Measurements from ENCODE around the gene CLEC2L. TPM values are rescaled to one million over a fixed set of nuclear protein-coding genes. Genes with fewer than 3 reads are reported as not detected.

Gene CLEC2L
- total and polyA plus RNA-seq, 2 experiments from 2014 or later = not detected

GRCh38 chr7:139521439-139521838, 2.0 kb upstream of the CLEC2L start:
- Mint-ChIP-seq H3K9me3 (peaks cover 3% of the 10 kb centered on the region; the same call in 1 of the 3 replicates), H3K4me1 (peaks cover 4% of the 10 kb centered on the region; the same call in 2 of the 3 replicates), H3K36me3 (ENCODE audit: low read depth) (peaks cover 3% of the 10 kb centered on the region; the same call in 2 of the 3 replicates), H3K27me3 (ENCODE audit: insufficient read depth, low read depth, poor library complexity) (peaks cover 41% of the 10 kb centered on the region), H3K4me3 (no peak overlapping the region), H3K27ac (no peak overlapping the region)
- ATAC-seq = no peak
- Histone ChIP-seq H3K79me2 (replicated peaks; ENCODE audit: insufficient read depth) (no peaks in the 10 kb centered on the region), H3K27ac (ENCODE audit: low read depth) (no peak overlapping the region), H3F3A (replicated peaks; ENCODE audit: low read depth) (no peaks in the 10 kb centered on the region), H3K4me1 (ENCODE audit: insufficient read depth) (peaks cover 7% of the 10 kb centered on the region; the same call in 1 of the 2 replicates), H3K4me2 (no peak overlapping the region), H3K36me3 (ENCODE audit: insufficient read depth) (no peaks in the 10 kb centered on the region), H4K20me1 (replicated peaks; ENCODE audit: insufficient read depth) (no peaks in the 10 kb centered on the region), H2AFZ (no peak overlapping the region), H3K27me3 (ENCODE audit: insufficient read depth) (peaks cover 42% of the 10 kb centered on the region), H3K4me3 (no peak overlapping the region), H3K9me2 (ENCODE audit: insufficient read depth) (no peaks in the 10 kb centered on the region)
- no peak for DNase-seq (ENCODE audit: low spot score)
- no peak for TF ChIP-seq EZH2 (IDR thresholded peaks at IDR 0.05; ENCODE audit: low read depth, unreplicated experiment)
- TF ChIP-seq POLR2AphosphoS5 (IDR thresholded peaks at IDR 0.05; ENCODE audit: low read depth) = no peak
- no peak for TF ChIP-seq ZNF331 (CRISPR knock-in tag; IDR thresholded peaks at IDR 0.05; ENCODE audit: low read depth)
- no peak for TF ChIP-seq REST (IDR thresholded peaks at IDR 0.05; ENCODE audit: unreplicated experiment)
- no peak for TF ChIP-seq CREB1 (CRISPR knock-in tag; IDR thresholded peaks at IDR 0.05; ENCODE audit: low read depth)
- TF ChIP-seq NANOG (IDR thresholded peaks at IDR 0.05; ENCODE audit: borderline replicate concordance) = no peak
- TF ChIP-seq ZNF114 (CRISPR knock-in tag; IDR thresholded peaks at IDR 0.05) = no peak

GRCh38 chr7:139522830-139523198, 671 bp upstream of the CLEC2L start:
- peak overlapping the region; percentile 72 for H3K4me3 ChIP-seq
- no peaks in the 10 kb centered on the region for H3K9me2 ChIP-seq (ENCODE audit: insufficient read depth)
- peak; percentile 27 for DNase-seq (ENCODE audit: low spot score)
- no peak overlapping the region for H3K27ac ChIP-seq (ENCODE audit: low read depth)
- peaks cover 3% of the 10 kb centered on the region; the same call in 1 of the 3 replicates for H3K9me3 Mint-ChIP-seq
- H3K27me3 Mint-ChIP-seq (ENCODE audit: insufficient read depth, low read depth, poor library complexity) = peaks cover 44% of the 10 kb centered on the region
- H3K4me1 ChIP-seq (ENCODE audit: insufficient read depth) = peaks cover 7% of the 10 kb centered on the region; the same call in 1 of the 2 replicates
- H3K4me1 Mint-ChIP-seq = peaks cover 4% of the 10 kb centered on the region; the same call in 2 of the 3 replicates
- peak overlapping the region; percentile 80 for H3K4me3 Mint-ChIP-seq
- H2AFZ ChIP-seq = peak overlapping the region; percentile 98; the same call in 1 of the 2 replicates
- H3K4me2 ChIP-seq = peak overlapping the region; percentile 90
- H3K36me3 ChIP-seq (ENCODE audit: insufficient read depth) = no peaks in the 10 kb centered on the region
- H3F3A ChIP-seq (replicated peaks; ENCODE audit: low read depth) = no peaks in the 10 kb centered on the region
- peak; percentile 40 for ATAC-seq
- no peak overlapping the region for H3K27ac Mint-ChIP-seq
- H4K20me1 ChIP-seq (replicated peaks; ENCODE audit: insufficient read depth) = no peaks in the 10 kb centered on the region
- no peaks in the 10 kb centered on the region for H3K79me2 ChIP-seq (replicated peaks; ENCODE audit: insufficient read depth)
- H3K36me3 Mint-ChIP-seq (ENCODE audit: low read depth) = peaks cover 3% of the 10 kb centered on the region; the same call in 2 of the 3 replicates
- H3K27me3 ChIP-seq (ENCODE audit: insufficient read depth) = peaks cover 42% of the 10 kb centered on the region
- no peak for TF ChIP-seq ZNF114 (CRISPR knock-in tag; IDR thresholded peaks at IDR 0.05)
- TF ChIP-seq REST (IDR thresholded peaks at IDR 0.05; ENCODE audit: unreplicated experiment) = no peak
- TF ChIP-seq POLR2AphosphoS5 (IDR thresholded peaks at IDR 0.05; ENCODE audit: low read depth) = no peak
- TF ChIP-seq CREB1 (CRISPR knock-in tag; IDR thresholded peaks at IDR 0.05; ENCODE audit: low read depth) = no peak
- TF ChIP-seq CTCF (conservative IDR thresholded peaks at IDR 0.05; ENCODE audit: low read depth in 2 of 2) = no peak

All from GM23338 (cell line).